ENCODE measurements around the gene ING5. TPM values are rescaled to one million over a fixed set of nuclear protein-coding genes. Genes with fewer than 3 reads are reported as not detected.

The ING5 gene
- total RNA-seq, 4 donors from 2014 or later, result 33.1 to 105 (median 73.5) TPM

GRCh38 chr2:241721852-241722251 is 20.0 kb downstream of the ING5 start:
- no peak overlapping the region for H3K4me3 ChIP-seq
- H3K9me3 ChIP-seq, result no peaks in the 10 kb centered on the region
- TF ChIP-seq POLR2A (IDR thresholded peaks at IDR 0.05), result no peak
- TF ChIP-seq, protein P1, sequence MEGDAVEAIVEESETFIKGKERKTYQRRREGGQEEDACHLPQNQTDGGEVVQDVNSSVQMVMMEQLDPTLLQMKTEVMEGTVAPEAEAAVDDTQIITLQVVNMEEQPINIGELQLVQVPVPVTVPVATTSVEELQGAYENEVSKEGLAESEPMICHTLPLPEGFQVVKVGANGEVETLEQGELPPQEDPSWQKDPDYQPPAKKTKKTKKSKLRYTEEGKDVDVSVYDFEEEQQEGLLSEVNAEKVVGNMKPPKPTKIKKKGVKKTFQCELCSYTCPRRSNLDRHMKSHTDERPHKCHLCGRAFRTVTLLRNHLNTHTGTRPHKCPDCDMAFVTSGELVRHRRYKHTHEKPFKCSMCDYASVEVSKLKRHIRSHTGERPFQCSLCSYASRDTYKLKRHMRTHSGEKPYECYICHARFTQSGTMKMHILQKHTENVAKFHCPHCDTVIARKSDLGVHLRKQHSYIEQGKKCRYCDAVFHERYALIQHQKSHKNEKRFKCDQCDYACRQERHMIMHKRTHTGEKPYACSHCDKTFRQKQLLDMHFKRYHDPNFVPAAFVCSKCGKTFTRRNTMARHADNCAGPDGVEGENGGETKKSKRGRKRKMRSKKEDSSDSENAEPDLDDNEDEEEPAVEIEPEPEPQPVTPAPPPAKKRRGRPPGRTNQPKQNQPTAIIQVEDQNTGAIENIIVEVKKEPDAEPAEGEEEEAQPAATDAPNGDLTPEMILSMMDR (IDR thresholded peaks at IDR 0.05), result no peak
- H3K36me3 ChIP-seq, result peaks cover 0 to 68% (median 0%) of the 10 kb centered on the region in 3 donors
- no peak for DNase-seq
- H3K27ac ChIP-seq, result no peak overlapping the region
- H3K4me1 ChIP-seq, result no peaks in the 10 kb centered on the region
- no peaks in the 10 kb centered on the region for H3K27me3 ChIP-seq

DNA sequence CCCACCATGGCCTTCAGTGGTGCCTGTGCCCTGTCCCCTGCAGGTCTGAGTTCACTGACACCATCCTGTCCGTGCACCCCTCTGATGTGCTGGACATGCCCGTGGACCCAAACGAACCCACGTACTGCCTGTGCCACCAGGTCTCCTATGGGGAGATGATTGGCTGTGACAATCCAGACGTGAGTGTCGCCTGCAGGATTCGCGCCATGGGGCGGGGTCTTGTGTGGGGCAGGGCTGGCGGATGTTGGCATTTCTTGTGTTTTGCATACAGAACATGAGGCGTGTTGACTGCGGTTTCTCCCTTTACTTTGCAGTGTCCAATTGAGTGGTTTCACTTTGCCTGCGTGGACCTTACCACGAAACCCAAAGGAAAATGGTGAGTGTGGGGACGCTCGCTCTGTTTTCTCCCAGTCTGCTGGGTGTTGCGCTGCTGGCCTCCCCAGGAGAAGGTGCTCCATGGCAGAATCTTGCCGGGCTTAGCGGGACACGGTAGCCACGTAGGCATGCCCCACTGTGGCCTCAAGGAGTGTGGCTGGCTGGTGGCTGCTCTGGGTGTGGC is 21.1 kb downstream of the ING5 start:
- TF ChIP-seq, protein P1 (IDR thresholded peaks at IDR 0.05), result no peak
- TF ChIP-seq POLR2A (IDR thresholded peaks at IDR 0.05), result no peak
- no peak for DNase-seq

DNA sequence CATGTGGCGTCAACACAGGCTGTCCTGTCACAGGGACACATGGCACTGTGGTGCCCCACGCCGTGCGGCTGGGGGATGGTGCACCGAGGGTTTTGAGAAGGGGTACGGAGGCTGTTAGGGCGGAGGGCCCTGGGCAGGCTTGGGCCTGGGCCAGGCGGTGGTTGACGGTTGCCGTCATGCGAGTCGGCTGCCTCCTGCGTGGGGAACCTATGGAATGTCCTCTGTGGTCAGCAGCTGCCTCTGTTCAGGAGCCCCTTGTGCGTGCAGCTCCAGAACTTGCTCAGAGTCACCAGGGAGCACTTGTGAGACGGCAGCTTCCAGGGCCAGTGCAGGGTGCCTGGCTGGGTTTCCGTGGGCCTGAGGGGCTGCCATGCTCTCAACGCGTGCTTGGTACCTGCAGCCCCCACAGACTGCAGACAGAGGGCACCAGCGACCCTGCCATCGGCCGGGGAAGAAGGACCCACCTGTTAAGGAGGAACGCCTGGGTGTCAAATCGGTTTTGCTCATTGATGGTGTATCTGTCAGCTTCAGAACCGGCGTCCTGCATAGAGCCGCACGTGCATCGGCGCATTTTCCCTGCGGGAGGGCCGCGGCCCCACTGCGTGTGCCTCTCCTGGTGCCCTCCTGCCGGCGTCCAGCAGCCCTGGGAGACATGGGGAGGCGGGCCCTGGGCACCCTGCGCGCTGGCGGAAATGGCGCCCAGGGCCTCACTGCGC is 22.6 kb downstream of the ING5 start:
- H3K9me3 ChIP-seq, result no peaks in the 10 kb centered on the region
- H3K4me1 ChIP-seq, result no peaks in the 10 kb centered on the region
- H3K4me3 ChIP-seq, result no peak overlapping the region
- no peak for DNase-seq
- no peaks in the 10 kb centered on the region for H3K27me3 ChIP-seq
- no peak overlapping the region for H3K27ac ChIP-seq
- H3K36me3 ChIP-seq, result peaks cover 0 to 51% (median 0%) of the 10 kb centered on the region in 3 donors
- TF ChIP-seq, protein P1 (IDR thresholded peaks at IDR 0.05), result peak in 1 of 6 experiments; percentile 13
- TF ChIP-seq POLR2A (IDR thresholded peaks at IDR 0.05), result no peak

More for the DNA sequence above, 21.1 kb downstream of the ING5 start:
- peaks cover 0 to 62% (median 0%) of the 10 kb centered on the region in 3 donors for H3K36me3 ChIP-seq
- H3K9me3 ChIP-seq, result no peaks in the 10 kb centered on the region
- H3K4me1 ChIP-seq, result no peaks in the 10 kb centered on the region
- no peaks in the 10 kb centered on the region for H3K27me3 ChIP-seq
- no peak overlapping the region for H3K27ac ChIP-seq
- no peak overlapping the region for H3K4me3 ChIP-seq

DNA sequence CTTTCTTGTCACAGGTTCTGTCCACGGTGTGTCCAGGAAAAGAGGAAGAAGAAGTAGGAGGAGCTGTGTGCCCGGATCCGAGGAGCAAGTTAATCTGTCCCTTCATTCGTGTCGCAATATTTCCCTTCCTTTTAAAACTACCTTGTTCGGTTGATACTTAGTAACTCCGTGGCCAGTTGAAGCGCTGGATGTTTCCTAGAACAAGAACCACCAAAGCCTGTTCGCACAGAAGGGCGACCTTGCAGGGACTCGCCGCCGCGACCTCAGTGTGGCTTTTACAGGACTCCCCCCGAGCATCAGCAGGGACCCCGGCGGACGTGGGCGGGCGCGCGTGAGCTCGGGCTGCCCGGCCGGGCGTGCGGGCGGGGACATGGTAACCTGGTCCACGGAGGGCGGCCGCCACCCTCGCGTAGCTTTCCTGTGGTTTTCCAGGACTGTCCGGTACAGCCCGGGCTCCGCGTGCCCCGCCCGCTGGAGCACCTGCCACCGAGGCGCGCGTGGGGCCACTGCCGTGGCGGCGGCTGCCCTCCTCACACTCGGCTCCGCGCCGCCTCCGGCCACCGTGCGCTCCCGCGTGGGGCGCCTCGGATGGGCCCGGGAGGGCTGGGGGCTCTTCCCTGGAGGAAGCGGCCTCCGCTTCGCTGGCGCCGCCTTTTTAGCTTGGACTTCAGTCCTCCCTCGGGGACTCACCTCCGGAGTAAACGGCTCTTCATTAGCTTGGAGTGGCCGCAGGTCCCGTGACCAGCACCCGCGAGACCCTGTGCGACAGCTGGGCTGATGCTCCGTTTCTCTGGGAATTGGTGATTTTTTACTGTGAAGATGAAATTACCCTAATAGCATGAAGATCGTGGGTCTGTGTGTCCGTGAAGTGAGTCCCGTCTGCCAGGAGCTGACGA is 23.4 kb downstream of the ING5 start:
- TF ChIP-seq POLR2A (IDR thresholded peaks at IDR 0.05), result no peak
- TF ChIP-seq, protein P1 (IDR thresholded peaks at IDR 0.05), result no peak
- no peak for DNase-seq
- Histone ChIP-seq H3K4me1 (no peaks in the 10 kb centered on the region), H3K36me3 (peaks cover 0 to 43% (median 0%) of the 10 kb centered on the region in 3 donors), H3K4me3 (no peak overlapping the region), H3K9me3 (no peaks in the 10 kb centered on the region), H3K27ac (no peak overlapping the region), H3K27me3 (no peaks in the 10 kb centered on the region)

DNA sequence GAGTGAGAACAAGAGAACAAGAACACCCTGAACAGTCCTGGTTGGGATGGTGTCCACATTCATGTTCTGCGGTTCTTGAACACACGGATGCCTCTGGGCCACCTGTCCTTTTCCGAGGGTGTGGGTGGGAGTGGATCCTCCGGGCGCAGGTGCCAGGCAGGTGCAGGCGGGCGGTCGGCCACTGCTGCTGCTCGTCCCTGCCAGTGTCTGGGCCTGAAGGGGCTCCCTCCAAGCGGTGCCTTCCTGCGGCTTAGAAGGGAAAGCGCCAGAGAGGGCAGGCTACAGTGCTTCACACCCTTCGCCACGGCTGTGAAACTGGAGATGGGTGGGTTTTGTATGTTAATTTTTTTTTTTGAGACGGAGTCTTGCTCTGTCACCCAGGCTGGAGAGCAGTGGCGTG is 24.6 kb downstream of the ING5 start:
- no peaks in the 10 kb centered on the region for H3K4me1 ChIP-seq
- DNase-seq, result no peak
- no peaks in the 10 kb centered on the region for H3K9me3 ChIP-seq
- TF ChIP-seq, protein P1 (IDR thresholded peaks at IDR 0.05), result no peak
- no peak for TF ChIP-seq POLR2A (IDR thresholded peaks at IDR 0.05)
- no peak overlapping the region for H3K4me3 ChIP-seq
- H3K27ac ChIP-seq, result no peak overlapping the region
- H3K27me3 ChIP-seq, result no peaks in the 10 kb centered on the region
- H3K36me3 ChIP-seq, result peaks cover 0 to 31% (median 0%) of the 10 kb centered on the region in 3 donors
